Endothelial cell of umbilical vein (primary cell): Measurements from ENCODE around the gene CACNA2D3. TPM values are rescaled to one million over a fixed set of nuclear protein-coding genes. Genes with fewer than 3 reads are reported as not detected.

Source experiments
- BruUV-seq: library from RNA; stranded (reverse); fragments of 400-500 nt; replicated peaks from 2 replicates; lab custom pipeline; 2021; lab: Mats Ljungman, UMichigan
- CTCF ChIA-PET: fragments of 300-600, 350-600 bp; sonication (Branson Sonifier 250); formaldehyde crosslinking; loops from one replicate; lab custom pipeline; 2021; ENCODE audit warnings: antibody characterized with exemption, inconsistent platforms; lab: Charles Lee
- POLR2A ChIA-PET: fragments of 300-600, 350-600 bp; sonication (Branson Sonifier 250); formaldehyde crosslinking; loops from one replicate; lab custom pipeline; 2021; ENCODE audit warnings: antibody characterized with exemption, inconsistent platforms; lab: Charles Lee
- DNase-seq: peaks from one replicate; pipeline ENCODE4 v3.0.0-alpha.2; 2011; ENCODE audit warnings: low read depth, low spot score
- FAIRE-seq: peaks from 2 replicates; lab custom pipeline; 2011; peaks lifted over from hg19 to GRCh38; lab: Jason Lieb, UNC
- H2AFZ ChIP-seq: 2 replicates; pipeline ENCODE4 v1.6.0; 2012; ENCODE audit warnings: low read depth, low read length, control low read depth, inconsistent platforms
- H3K27ac ChIP-seq: 2 replicates; pipeline ENCODE4 v1.5.1; 2011; ENCODE audit warnings: low read depth, mild to moderate bottlenecking, control low read depth, low read length, moderate library complexity; ENCODE audit not compliant: insufficient read depth
- H3K27me3 ChIP-seq, 2 experiments: 2 replicates each; pipeline versions ENCODE4 v1.6.0 to v1.6.1; 2011; ENCODE audit warnings: low read length in 2 of 2, mixed read lengths in 1 of 2; ENCODE audit not compliant: control insufficient read depth in 2 of 2, insufficient read depth in 2 of 2
- H3K36me3 ChIP-seq, 2 experiments: 2 replicates in 1 of 2; 3 replicates in 1 of 2; pipeline ENCODE4 v1.5.1; 2011; ENCODE audit warnings: low read length in 2 of 2, mild to moderate bottlenecking in 1 of 2, moderate library complexity in 1 of 2; ENCODE audit not compliant: control insufficient read depth in 2 of 2, insufficient read depth in 2 of 2; ENCODE audit errors: extremely low read depth in 1 of 2
- H3K4me1 ChIP-seq: 3 replicates; pipeline ENCODE4 v1.5.1; 2011; ENCODE audit warnings: mild to moderate bottlenecking, low read length; ENCODE audit not compliant: control insufficient read depth, insufficient read depth; ENCODE audit errors: extremely low read depth
- H3K4me2 ChIP-seq: 2 replicates; pipeline ENCODE4 v1.6.1; 2011; ENCODE audit warnings: low read length, control low read depth, mixed read lengths; ENCODE audit not compliant: insufficient read depth
- H3K4me3 ChIP-seq, 3 experiments: fragments of 200-600 bp in 1 of 3; sonication (generic), shearing (Covaris generic) in 1 of 3; replicated peaks in 1 of 3; 2 replicates each; pipeline ENCODE4 v1.5.1; 2011 to 2016; ENCODE audit warnings: control low read depth in 3 of 3, low read length in 3 of 3, mild to moderate bottlenecking in 2 of 3, inconsistent platforms in 1 of 3, low read depth in 1 of 3, moderate library complexity in 1 of 3; ENCODE audit not compliant: insufficient read depth in 1 of 3
- H3K79me2 ChIP-seq: 2 replicates; pipeline ENCODE4 v1.6.0; 2012; ENCODE audit warnings: low read length, inconsistent platforms; ENCODE audit not compliant: control insufficient read depth, insufficient read depth
- H3K9ac ChIP-seq: replicated peaks from 2 replicates; pipeline ENCODE3; 2011; ENCODE audit warnings: low read length, control low read depth; ENCODE audit not compliant: insufficient read depth; ENCODE audit errors: extremely low read depth
- H3K9me1 ChIP-seq: replicated peaks from 3 replicates; pipeline ENCODE4 v1.6.0; 2011; ENCODE audit warnings: mild to moderate bottlenecking, low read length; ENCODE audit not compliant: control insufficient read depth, insufficient read depth; ENCODE audit errors: extremely low read depth
- H3K9me3 ChIP-seq: replicated peaks from 2 replicates; pipeline ENCODE4 v1.5.1; 2012; ENCODE audit warnings: low read length, inconsistent platforms; ENCODE audit not compliant: control insufficient read depth, insufficient read depth
- H4K20me1 ChIP-seq: replicated peaks from 2 replicates; pipeline ENCODE3; 2011; ENCODE audit warnings: mild to moderate bottlenecking, low read length; ENCODE audit not compliant: control insufficient read depth, insufficient read depth; ENCODE audit errors: extremely low read depth
- CTCF ChIP-seq, 2 donors: IDR thresholded peaks; 1 replicate in 1 of 2; 2 replicates in 1 of 2; pipeline ENCODE4 v1.5.1; 2011; ENCODE audit warnings: low read length in 2 of 2, mild to moderate bottlenecking in 2 of 2, moderate library complexity in 2 of 2, control low read depth in 1 of 2, inconsistent platforms in 1 of 2, low read depth in 1 of 2; ENCODE audit not compliant: insufficient read depth in 1 of 2; ENCODE audit errors: extremely low read depth in 1 of 2
- EZH2 ChIP-seq: IDR thresholded peaks from 2 replicates; pipeline ENCODE4 v1.6.1; 2012; ENCODE audit warnings: borderline replicate concordance, low read depth, mild to moderate bottlenecking, moderate library complexity, low read length, inconsistent platforms; ENCODE audit not compliant: severe bottlenecking
- FOS ChIP-seq: IDR thresholded peaks from 2 replicates; pipeline ENCODE4 v1.6.1; 2011; ENCODE audit warnings: mild to moderate bottlenecking, low read length, moderate library complexity, borderline replicate concordance; ENCODE audit not compliant: insufficient read depth
- GATA2 ChIP-seq: IDR thresholded peaks from 2 replicates; pipeline ENCODE4 v1.7.0; 2011; ENCODE audit warnings: low read depth, mild to moderate bottlenecking, moderate library complexity, mixed read lengths, low read length; ENCODE audit not compliant: insufficient read length, insufficient read depth
- JUN ChIP-seq: IDR thresholded peaks from 2 replicates; pipeline ENCODE4 v1.6.1; 2011; ENCODE audit warnings: borderline replicate concordance, low read depth; ENCODE audit not compliant: insufficient read length, insufficient read depth
- MAX ChIP-seq: IDR thresholded peaks from 2 replicates; pipeline ENCODE4 v1.6.1; 2011; ENCODE audit not compliant: insufficient read depth, insufficient read length
- MYC ChIP-seq: IDR thresholded peaks from one replicate; pipeline ENCODE4 v1.6.1; 2011; ENCODE audit warnings: mild to moderate bottlenecking, low read depth, low read length
- POLR2A ChIP-seq: IDR thresholded peaks from 2 replicates; pipeline ENCODE4 v1.6.1; 2012; ENCODE audit warnings: low read depth, mild to moderate bottlenecking, control low read depth, low read length
- POLR2AphosphoS5 ChIP-seq: IDR thresholded peaks from 2 replicates; pipeline ENCODE4 v1.6.1; 2012; ENCODE audit warnings: low read depth, mild to moderate bottlenecking, control low read depth, low read length, moderate library complexity; ENCODE audit not compliant: insufficient read depth
- dilution Hi-C: fragments of 300-500 bp; cut with MboI; formaldehyde crosslinking; loops from one replicate; pipeline ENCODE4 v1.15.0; 2019; ENCODE audit warnings: low sequenced_read_pairs; ENCODE audit not compliant: extremely low pct_ligation_motif_present
- intact Hi-C: fragments of 100-400 bp; cut with micrococcal nuclease; formaldehyde crosslinking; loops from one replicate; pipeline ENCODE4 v1.10.0; 2022
- polyA plus RNA-seq, 4 experiments: library from polyadenylated mRNA; depleted of rRNA in 3 of 4; stranded (reverse) in 3 of 4; unstranded in 1 of 4; fragments of >200 nt; gene quantifications; 2 replicates each; pipeline versions ENCODE4 v1.2.1 to v1.2.3, GENCODE V29; 2011 to 2012; ENCODE audit warnings: missing spikeins in 1 of 4
- total RNA-seq: library from RNA; stranded (reverse); gene quantifications from 2 replicates; pipeline ENCODE4 v1.2.3, GENCODE V29; 2021

The CACNA2D3 gene
- total and polyA plus RNA-seq, 2 donors (not counting 3 experiments of a cell fraction or from before 2014, with no cell fraction given): not detected

DNA sequence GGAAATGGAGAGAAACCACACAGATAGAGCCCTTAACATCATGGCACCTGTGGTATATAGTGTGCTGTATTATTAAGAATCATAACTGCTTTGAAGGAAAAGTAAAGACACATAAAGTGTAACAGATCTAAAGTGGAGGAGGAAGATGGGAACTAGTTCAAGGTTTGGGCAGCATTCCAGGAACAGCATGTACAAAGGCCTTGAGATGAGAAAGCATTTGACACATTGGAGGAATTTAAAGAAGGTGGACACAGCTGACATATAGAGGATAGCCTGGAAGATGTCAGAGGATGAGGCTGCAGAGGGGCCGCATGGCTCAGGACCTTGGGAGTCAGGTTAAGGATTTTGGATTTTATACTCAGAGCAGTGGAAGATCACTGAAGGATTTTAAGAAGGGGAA is 766.5 kb downstream of the CACNA2D3 start:
- H3K4me1 ChIP-seq: no peaks in the 10 kb centered on the region
- no peak for TF ChIP-seq CTCF (IDR thresholded peaks at IDR 0.05; ENCODE audit: extremely low read depth in 1 of 2, insufficient read depth in 1 of 2, low read depth in 1 of 2, low read length in 2 of 2)
- no peak for FAIRE-seq
- no peaks in the 10 kb centered on the region for H3K79me2 ChIP-seq
- DNase-seq: no peak
- intact Hi-C loops: no loop called here
- ChIA-PET POLR2A (no interaction called here), CTCF (no interaction called here)
- no peaks in the 10 kb centered on the region for H3K36me3 ChIP-seq
- no peaks in the 10 kb centered on the region for H4K20me1 ChIP-seq
- no peak overlapping the region for H3K4me3 ChIP-seq
- H2AFZ ChIP-seq: no peak overlapping the region
- H3K4me2 ChIP-seq: no peak overlapping the region
- H3K27me3 ChIP-seq: no peaks in the 10 kb centered on the region
- BruUV-seq: no TSS peak
- dilution Hi-C loops: no loop called here
- H3K9ac ChIP-seq: no peak overlapping the region
- H3K27ac ChIP-seq: no peak overlapping the region
- H3K9me3 ChIP-seq: peaks cover 7% of the 10 kb centered on the region
- H3K9me1 ChIP-seq: no peaks in the 10 kb centered on the region

- H3K9me3 ChIP-seq: peaks cover 10% of the 10 kb centered on the region
- no peak overlapping the region for H3K27ac ChIP-seq
- intact Hi-C loops: no loop called here
- dilution Hi-C loops: no loop called here
- H3K9ac ChIP-seq: no peak overlapping the region
- H4K20me1 ChIP-seq: no peaks in the 10 kb centered on the region
- ChIA-PET POLR2A (no interaction called here), CTCF (no interaction called here)
- no peaks in the 10 kb centered on the region for H3K27me3 ChIP-seq
- no peak overlapping the region for H2AFZ ChIP-seq
- TF ChIP-seq GATA2 (no peak), FOS (no peak), CTCF (IDR thresholded peaks at IDR 0.05; ENCODE audit: extremely low read depth in 1 of 2, insufficient read depth in 1 of 2, low read depth in 1 of 2, low read length in 2 of 2) (no peak), MAX (no peak), EZH2 (no peak), POLR2A (no peak), MYC (no peak), JUN (no peak), POLR2AphosphoS5 (no peak)
- no peak overlapping the region for H3K4me2 ChIP-seq
- no peaks in the 10 kb centered on the region for H3K36me3 ChIP-seq
- no peaks in the 10 kb centered on the region for H3K4me1 ChIP-seq
- DNase-seq (no peak), FAIRE-seq (no peak)
- H3K4me3 ChIP-seq: no peak overlapping the region
- no peaks in the 10 kb centered on the region for H3K9me1 ChIP-seq
- no peaks in the 10 kb centered on the region for H3K79me2 ChIP-seq
- no TSS peak for BruUV-seq
Measured at GRCh38 chr3:54889731-54890130, 767.4 kb downstream of the CACNA2D3 start.
